OCI-LY3 (cell line): ENCODE measurements around the gene CASP4.

ENCODE experiments used
- H2AFZ ChIP-seq: fragments of 200-600, 300-600 bp; shearing (Covaris generic); 2 replicates; pipeline ENCODE4 v1.6.0; 2014; ENCODE audit warnings: antibody characterized with exemption, low read depth, low read length
- H3K27ac ChIP-seq: fragments of 200-600, 300-600 bp; sonication (generic); 2 replicates; pipeline ENCODE4 v1.5.1; 2014; ENCODE audit warnings: mild to moderate bottlenecking, low read length, moderate library complexity, mixed read lengths
- H3K27me3 ChIP-seq: fragments of 200-600, 300-600 bp; sonication (generic); 2 replicates; pipeline ENCODE4 v1.6.1; 2014; ENCODE audit warnings: low read depth, low read length, mixed read lengths
- H3K36me3 ChIP-seq: fragments of 200-600, 300-600 bp; sonication (generic); replicated peaks from 2 replicates; pipeline ENCODE3; 2014; ENCODE audit warnings: low read depth, low read length, mixed read lengths
- H3K4me1 ChIP-seq: fragments of 300-600, 200-600 bp; sonication (generic); 2 replicates; pipeline ENCODE4 v1.6.1; 2014; ENCODE audit warnings: low read length, mixed read lengths
- H3K4me2 ChIP-seq: fragments of 200-600, 300-600 bp; sonication (generic); 2 replicates; pipeline ENCODE4 v1.6.1; 2014; ENCODE audit warnings: low read length, mixed read lengths
- H3K4me3 ChIP-seq: fragments of 300-600, 200-600 bp; sonication (generic); 2 replicates; pipeline ENCODE4 v1.5.1; 2014; ENCODE audit warnings: antibody characterized with exemption, mild to moderate bottlenecking, low read length, moderate library complexity
- H3K79me2 ChIP-seq: fragments of 300-600, 200-600 bp; shearing (Covaris generic); 2 replicates; pipeline ENCODE4 v1.6.1; 2014; ENCODE audit warnings: mild to moderate bottlenecking, low read length, mixed read lengths
- H3K9ac ChIP-seq: fragments of 300-600, 200-600 bp; shearing (Covaris generic); 2 replicates; pipeline ENCODE4 v1.6.0; 2014; ENCODE audit warnings: mild to moderate bottlenecking, low read length, moderate library complexity
- H3K9me3 ChIP-seq: fragments of 200-600, 300-600 bp; shearing (Covaris generic); 2 replicates; pipeline ENCODE4 v1.6.1; 2014; ENCODE audit warnings: low read length, mixed read lengths; ENCODE audit not compliant: insufficient read depth
- H4K20me1 ChIP-seq: fragments of 200-600, 300-600 bp; sonication (generic); 2 replicates; pipeline ENCODE4 v1.6.1; 2016; ENCODE audit warnings: low read length, mixed read lengths; ENCODE audit not compliant: insufficient read depth
- CTCF ChIP-seq: fragments of 200-600, 300-600 bp; sonication (generic); IDR thresholded peaks from 2 replicates; pipeline ENCODE4 v1.5.1; 2014; ENCODE audit warnings: antibody characterized with exemption, low read length, low read depth
- EZH2phosphoT487 ChIP-seq: fragments of 200-600 bp; shearing (Covaris generic); IDR thresholded peaks from 2 replicates; pipeline ENCODE4 v1.6.1; 2018; ENCODE audit warnings: antibody characterized with exemption, mixed run types, low read depth

Gene CASP4

GRCh38 chr11:105003151-105003550 is 34.8 kb upstream of the CASP4 start:
- TF ChIP-seq EZH2phosphoT487 (no peak), CTCF (no peak)
- no peak overlapping the region for H3K4me3 ChIP-seq
- no peak overlapping the region for H3K4me2 ChIP-seq
- no peaks in the 10 kb centered on the region for H3K4me1 ChIP-seq
- H3K9ac ChIP-seq = no peak overlapping the region
- H3K9me3 ChIP-seq = no peaks in the 10 kb centered on the region
- no peak overlapping the region for H3K27ac ChIP-seq
- no peaks in the 10 kb centered on the region for H3K79me2 ChIP-seq
- H4K20me1 ChIP-seq = no peaks in the 10 kb centered on the region
- no peak overlapping the region for H2AFZ ChIP-seq
- no peaks in the 10 kb centered on the region for H3K27me3 ChIP-seq
- H3K36me3 ChIP-seq = no peaks in the 10 kb centered on the region

- H3K79me2 ChIP-seq = no peaks in the 10 kb centered on the region
- H3K36me3 ChIP-seq = no peaks in the 10 kb centered on the region
- H3K9ac ChIP-seq = no peak overlapping the region
- no peaks in the 10 kb centered on the region for H3K4me1 ChIP-seq
- H3K9me3 ChIP-seq = no peaks in the 10 kb centered on the region
- H3K4me2 ChIP-seq = 0 out of 2 replicates have a peak overlapping the region, but pooled peaks have one; percentile 7
- H3K27me3 ChIP-seq = no peaks in the 10 kb centered on the region
- H4K20me1 ChIP-seq = no peaks in the 10 kb centered on the region
- no peak overlapping the region for H3K4me3 ChIP-seq
- no peak overlapping the region for H3K27ac ChIP-seq
- H2AFZ ChIP-seq = no peak overlapping the region
- no peak for TF ChIP-seq EZH2phosphoT487
- TF ChIP-seq CTCF = peak; percentile 66
These were observed 32.4 kb upstream of the CASP4 start for GRCh38 chr11:105000797-105001196.

GRCh38 chr11:105000167-105000566 is 31.8 kb upstream of the CASP4 start:
- Histone ChIP-seq H3K4me2 (no peak overlapping the region), H3K4me1 (no peaks in the 10 kb centered on the region), H4K20me1 (no peaks in the 10 kb centered on the region), H3K9ac (no peak overlapping the region), H3K27ac (no peak overlapping the region), H3K27me3 (no peaks in the 10 kb centered on the region), H2AFZ (no peak overlapping the region), H3K79me2 (no peaks in the 10 kb centered on the region), H3K36me3 (no peaks in the 10 kb centered on the region), H3K4me3 (no peak overlapping the region), H3K9me3 (no peaks in the 10 kb centered on the region)
- TF ChIP-seq CTCF (no peak), EZH2phosphoT487 (no peak)

GRCh38 chr11:104999721-105000120 is 31.3 kb upstream of the CASP4 start:
- H3K36me3 ChIP-seq = no peaks in the 10 kb centered on the region
- no peaks in the 10 kb centered on the region for H4K20me1 ChIP-seq
- H3K4me3 ChIP-seq = no peak overlapping the region
- H3K9ac ChIP-seq = no peak overlapping the region
- H3K27me3 ChIP-seq = no peaks in the 10 kb centered on the region
- H3K4me2 ChIP-seq = no peak overlapping the region
- no peak for TF ChIP-seq EZH2phosphoT487
- no peak for TF ChIP-seq CTCF
- H3K9me3 ChIP-seq = no peaks in the 10 kb centered on the region
- H3K79me2 ChIP-seq = no peaks in the 10 kb centered on the region
- H2AFZ ChIP-seq = no peak overlapping the region
- no peak overlapping the region for H3K27ac ChIP-seq
- no peaks in the 10 kb centered on the region for H3K4me1 ChIP-seq
